Testis (tissue), 3 donors: ENCODE data around the gene TMEM225B. TPM values are rescaled to one million over a fixed set of nuclear protein-coding genes. Genes with fewer than 3 reads are reported as not detected.
"Not testable (repeated sequence)": the region's sequence is repeated elsewhere in the genome, so short reads cannot be mapped to it uniquely, and the experiment has no call there.

Experiments
- DNase-seq: peaks from one replicate; pipeline ENCODE4 v3.0.0-alpha.2; 2019
- H3K27ac ChIP-seq, 2 donors: fragments of 200-600 bp; sonication (generic); one replicate each; pipeline ENCODE4 v1.5.1; 2019
- H3K27me3 ChIP-seq: fragments of 200-600 bp; sonication (generic); one replicate; pipeline ENCODE4 v1.5.1; 2019
- H3K36me3 ChIP-seq: fragments of 200-600 bp; sonication (generic); one replicate; pipeline ENCODE4 v1.5.1; 2017; ENCODE audit warnings: low read depth; ENCODE audit errors: missing control alignments
- H3K4me1 ChIP-seq: fragments of 200-600 bp; sonication (generic); one replicate; pipeline ENCODE4 v1.5.1; 2019
- H3K4me3 ChIP-seq, 2 donors: fragments of 200-600 bp; sonication (generic); one replicate each; pipeline ENCODE4 v1.5.1; 2017 to 2019
- H3K9me3 ChIP-seq: fragments of 200-600 bp; sonication (generic); one replicate; pipeline ENCODE4 v1.5.1; 2017
- CTCF ChIP-seq, 3 experiments: fragments of 450-650 bp in 2 of 3; fragments of 200-600 bp in 1 of 3; sonication (generic) in 1 of 3; IDR thresholded peaks; one replicate each; pipeline ENCODE4 v1.5.1; 2016 to 2019; ENCODE audit warnings: antibody characterized with exemption in 3 of 3, mild to moderate bottlenecking in 2 of 3, moderate library complexity in 1 of 3
- POLR2A ChIP-seq: fragments of 450-650 bp; IDR thresholded peaks from one replicate; pipeline ENCODE4 v1.6.1; 2017; ENCODE audit warnings: antibody characterized with exemption, mild to moderate bottlenecking, moderate library complexity
- WGBS, 2 donors: methylation state at CpG; one replicate each; pipeline ENCODE4 v1.1.5; 2018; 5-methylcytosine and 5-hydroxymethylcytosine counted together
- intact Hi-C: fragments of 100-400 bp; cut with DNase I; formaldehyde crosslinking; loops from one replicate; pipeline ENCODE4 v1.15.1; 2023; ENCODE audit warnings: low total_unique reads
- polyA plus RNA-seq: library from polyadenylated mRNA; stranded (reverse); fragments of 350-450 nt; fragmentation: Illumina TruSeq; extraction: RNeasy Lipid Tissue Mini Kit (QIAGEN cat#74804); gene quantifications from one replicate; pipeline ENCODE4 v1.2.3, GENCODE V29; 2014; ENCODE audit warnings: low read depth, low replicate concordance; ENCODE audit not compliant: insufficient read depth
- total RNA-seq, 2 donors: library from RNA; depleted of rRNA; stranded (reverse); fragments of >200 nt; gene quantifications; one replicate each; pipeline ENCODE4 v1.2.3, GENCODE V29; 2016

Gene TMEM225B
- total and polyA plus RNA-seq, 3 donors from 2014 or later = 57.0 to 406 (median 62.1) TPM

- 68 to 75% methylated on average over 3 of the region's 3 CpGs for WGBS, 2 donors
- DNase-seq = no peak
- intact Hi-C loops = no loop called here
Measured at GRCh38 chr7:99576251-99576650, 21.8 kb upstream of the TMEM225B start.

GRCh38 chr7:99579281-99579955, 18.6 kb upstream of the TMEM225B start:
- WGBS, 2 donors = 25 to 34% methylated on average over 10 of the region's 10 CpGs
- Histone ChIP-seq H3K9me3 (no peaks in the 10 kb centered on the region), H3K27ac (no peak overlapping the region), H3K4me1 (peaks cover 7% of the 10 kb centered on the region), H3K27me3 (no peaks in the 10 kb centered on the region), H3K36me3 (no peaks in the 10 kb centered on the region), H3K4me3 (peak overlapping the region; percentile 49 to 67)
- intact Hi-C loops = no loop called here
- no peak for DNase-seq
- TF ChIP-seq CTCF (IDR thresholded peaks at IDR 0.05) (no peak), POLR2A (no peak)

More at GRCh38 chr7:99576251-99576650, 21.8 kb upstream of the TMEM225B start:
- TF ChIP-seq CTCF (IDR thresholded peaks at IDR 0.05) (no peak), POLR2A (no peak)
- Histone ChIP-seq H3K36me3 (no peaks in the 10 kb centered on the region), H3K4me1 (peaks cover 7% of the 10 kb centered on the region), H3K27me3 (no peaks in the 10 kb centered on the region), H3K4me3 (no peak overlapping the region), H3K9me3 (no peaks in the 10 kb centered on the region), H3K27ac (no peak overlapping the region)

- Histone ChIP-seq H3K36me3 (no peaks in the 10 kb centered on the region), H3K27me3 (no peaks in the 10 kb centered on the region), H3K4me3 (peak overlapping the region; percentile 49 to 67), H3K4me1 (peaks cover 7% of the 10 kb centered on the region), H3K27ac (no peak overlapping the region), H3K9me3 (no peaks in the 10 kb centered on the region)
- 1 to 2% methylated on average over 36 to 53 of the region's 54 CpGs for WGBS, 2 donors
- DNase-seq = no peak
- intact Hi-C loops = no loop called here
- TF ChIP-seq POLR2A (no peak), CTCF (IDR thresholded peaks at IDR 0.05) (peak in 1 of 3 experiments; percentile 19)
Measured at GRCh38 chr7:99579956-99580777, 17.9 kb upstream of the TMEM225B start.

GRCh38 chr7:99580778-99581332, 17.2 kb upstream of the TMEM225B start:
- H3K4me3 ChIP-seq = peak overlapping the region; percentile 49 to 67
- intact Hi-C loops, H3K4me1 ChIP-seq, H3K9me3 ChIP-seq, H3K27ac ChIP-seq, H3K27me3 ChIP-seq, DNase-seq, H3K36me3 ChIP-seq: not testable (repeated sequence)
- 41 to 45% methylated on average over 4 of the region's 4 CpGs for WGBS, 2 donors

- DNase-seq = no peak
- Histone ChIP-seq H3K4me1 (no peaks in the 10 kb centered on the region), H3K9me3 (no peaks in the 10 kb centered on the region), H3K27me3 (no peaks in the 10 kb centered on the region), H3K4me3 (no peak overlapping the region), H3K36me3 (no peaks in the 10 kb centered on the region), H3K27ac (no peak overlapping the region)
- 73 to 77% methylated on average over 3 of the region's 3 CpGs for WGBS, 2 donors
- TF ChIP-seq CTCF (IDR thresholded peaks at IDR 0.05) (no peak), POLR2A (no peak)
- intact Hi-C loops = no loop called here
Measured at GRCh38 chr7:99588868-99589267, 9.2 kb upstream of the TMEM225B start.
